Measurements from ENCODE around the gene NPR2.

Gene NPR2

GRCh38 chr9:35791297-35791921 lies at the start of gene NPR2:
TSS of gene NPR2 (plus strand) at chr9:35791591. CDS start at chr9:35792409, 818 bp downstream.
- DNase-seq (ENCODE audit: low read depth in 2 of 2), result no peak

- no peak for DNase-seq (ENCODE audit: low read depth in 2 of 2)
Measured at GRCh38 chr9:35741740-35742139, 49.7 kb upstream of the NPR2 start.

DNA sequence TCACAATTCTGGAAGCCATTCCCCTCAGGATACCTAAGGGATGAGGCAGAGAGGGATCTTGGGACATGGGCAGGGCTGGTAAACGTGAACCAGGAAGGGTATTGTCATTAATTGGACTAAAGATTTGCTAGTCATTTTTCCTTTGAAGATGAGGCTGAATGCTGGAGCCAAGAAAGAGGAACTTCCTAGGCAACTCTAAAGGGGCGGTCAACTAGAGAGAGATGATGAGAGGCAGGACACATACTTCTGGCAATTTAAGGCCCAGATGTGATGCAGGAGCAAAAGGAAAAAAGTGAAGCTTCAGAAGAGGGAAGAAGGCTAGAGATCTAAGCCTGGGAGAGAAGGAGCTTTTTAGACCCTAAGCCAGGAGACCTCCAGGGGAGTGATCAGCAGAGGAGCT lies 47.9 kb upstream of the NPR2 start:
- DNase-seq (ENCODE audit: low read depth in 2 of 2), result no peak

DNA sequence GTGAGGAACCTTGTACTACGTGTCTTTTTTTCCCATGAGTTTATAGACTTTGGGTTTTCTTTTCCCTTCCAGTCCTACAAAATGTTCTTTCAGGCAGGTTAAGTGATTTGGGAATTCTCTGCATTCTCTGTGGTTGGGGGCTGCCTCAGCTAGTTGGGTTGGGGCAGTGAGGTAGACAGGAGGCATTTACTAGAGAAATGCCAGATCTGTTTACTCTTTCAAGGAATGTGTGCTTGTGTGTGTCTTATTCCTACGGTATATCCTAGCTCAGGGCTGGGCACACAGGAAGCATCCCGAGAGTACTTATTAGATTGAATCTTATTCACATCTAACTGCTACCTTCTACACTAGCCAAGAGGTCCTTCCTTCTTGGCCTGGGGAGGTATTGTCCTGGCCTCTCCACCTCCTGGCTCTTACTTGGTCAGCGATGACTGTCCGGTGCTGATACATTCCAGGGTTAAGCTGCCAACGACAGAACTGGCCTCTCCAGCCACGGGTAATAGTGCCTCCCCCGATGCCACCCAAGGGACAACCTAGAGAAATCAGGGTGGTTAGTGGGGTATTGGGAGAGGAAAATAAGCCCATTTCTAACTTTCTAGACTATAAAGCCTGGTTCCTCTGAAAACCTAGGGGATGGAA lies 47.4 kb upstream of the NPR2 start:
- no peak for DNase-seq (ENCODE audit: low read depth in 2 of 2)

DNA sequence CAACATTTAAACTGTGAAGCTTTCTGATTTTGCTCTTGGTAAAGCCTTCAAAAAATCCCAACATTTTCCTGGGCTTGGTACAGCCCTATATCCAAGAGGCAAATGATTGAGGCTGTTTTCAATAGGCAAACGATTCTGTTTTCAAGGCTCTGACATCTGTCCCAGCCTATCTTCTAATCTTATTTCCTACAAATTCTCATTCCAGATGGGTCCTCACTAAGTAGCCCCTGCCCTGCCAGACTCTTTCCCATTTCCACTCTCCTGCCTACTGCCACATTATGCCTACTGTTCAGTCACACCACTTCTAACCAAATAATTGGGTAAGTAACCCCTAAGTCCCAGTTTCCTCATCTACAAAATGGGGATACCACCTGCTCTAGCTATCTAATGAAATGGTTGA lies 45.8 kb upstream of the NPR2 start:
- no peak for DNase-seq (ENCODE audit: low read depth in 2 of 2)

GRCh38 chr9:35746583-35746982 lies 44.8 kb upstream of the NPR2 start:
- no peak for DNase-seq (ENCODE audit: low read depth in 2 of 2)

DNA sequence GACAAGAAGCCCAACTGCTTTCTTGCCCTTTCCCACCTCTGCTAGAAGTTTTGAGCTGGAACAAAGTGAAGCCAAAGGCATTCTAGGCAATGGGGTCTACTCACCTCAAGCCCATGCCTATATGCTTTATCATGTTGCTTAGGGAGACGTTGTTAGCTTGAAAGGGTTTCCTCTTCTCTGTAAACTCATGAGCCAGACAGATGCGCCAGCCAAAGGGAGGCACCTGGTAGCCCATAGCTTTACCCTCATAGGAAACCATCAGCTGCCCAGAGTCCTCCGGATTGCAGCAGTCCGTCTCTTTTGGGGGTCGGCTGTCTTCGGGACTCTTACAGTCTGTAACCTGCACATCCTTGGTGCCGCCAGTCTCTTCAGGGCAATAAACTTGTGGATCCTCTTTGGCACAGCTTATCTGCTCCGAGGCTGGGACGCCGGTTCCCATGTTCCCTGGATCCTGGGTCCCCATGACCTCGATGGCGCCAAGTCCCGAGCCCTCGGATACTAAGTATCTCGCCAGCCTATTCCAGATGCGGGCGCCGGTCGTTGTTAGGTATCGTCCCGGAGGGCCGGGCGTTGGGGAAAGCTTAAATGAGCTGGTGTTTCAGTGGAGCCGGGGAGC lies 43.0 kb upstream of the NPR2 start:
- no peak for DNase-seq (ENCODE audit: low read depth in 2 of 2)

DNA sequence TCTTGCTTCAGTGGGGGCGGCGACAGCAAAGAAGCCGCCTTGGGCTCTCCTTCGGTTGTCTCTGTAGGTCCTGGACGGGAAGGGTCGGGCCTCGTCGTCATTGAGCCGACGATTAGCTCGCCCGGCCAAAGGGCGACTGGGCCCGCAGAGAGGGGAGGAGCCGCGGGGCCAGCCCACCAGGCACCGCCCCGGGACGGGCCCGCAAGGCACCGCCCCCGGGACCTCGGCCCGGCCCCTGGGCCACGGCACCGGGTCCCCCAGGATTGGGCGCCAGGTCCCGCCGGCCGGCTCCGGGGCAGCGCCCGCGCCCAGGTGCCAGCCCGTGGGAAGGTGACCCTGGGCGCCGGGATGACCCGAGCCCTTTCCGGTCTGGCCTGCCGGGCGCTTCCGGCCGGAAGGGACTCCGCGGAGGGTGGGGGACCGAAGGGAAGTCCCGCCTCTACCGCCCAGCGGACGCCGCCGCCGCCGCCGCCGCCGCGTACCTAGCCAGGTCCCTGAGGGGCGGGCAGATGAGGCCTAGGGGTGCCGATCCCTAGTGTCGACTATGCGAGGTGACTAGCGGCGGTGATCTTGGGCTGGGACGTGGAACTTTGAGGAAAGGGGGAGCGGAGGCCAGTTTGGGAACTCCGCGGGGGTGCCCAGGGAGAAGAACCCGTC lies 42.4 kb upstream of the NPR2 start, which contains the start of the genes GBA2 and RGP1:
Gene GBA2 (minus strand): TSS at position 371 of the 657 bp plus-strand sequence. CDS start 524 bp downstream, outside the sequence.
Gene RGP1 (plus strand): TSS at position 430 of the 657 bp plus-strand sequence. CDS start 469 bp downstream, outside the sequence.
- DNase-seq (ENCODE audit: low read depth in 2 of 2), result peak in 1 of 2 donors; percentile 66

- no peak for DNase-seq (ENCODE audit: low read depth in 2 of 2)
Measured at GRCh38 chr9:35749515-35750255, 41.7 kb upstream of the NPR2 start.

GRCh38 chr9:35750256-35750531 lies 41.2 kb upstream of the NPR2 start:
- DNase-seq (ENCODE audit: low read depth in 2 of 2), result no peak

DNA sequence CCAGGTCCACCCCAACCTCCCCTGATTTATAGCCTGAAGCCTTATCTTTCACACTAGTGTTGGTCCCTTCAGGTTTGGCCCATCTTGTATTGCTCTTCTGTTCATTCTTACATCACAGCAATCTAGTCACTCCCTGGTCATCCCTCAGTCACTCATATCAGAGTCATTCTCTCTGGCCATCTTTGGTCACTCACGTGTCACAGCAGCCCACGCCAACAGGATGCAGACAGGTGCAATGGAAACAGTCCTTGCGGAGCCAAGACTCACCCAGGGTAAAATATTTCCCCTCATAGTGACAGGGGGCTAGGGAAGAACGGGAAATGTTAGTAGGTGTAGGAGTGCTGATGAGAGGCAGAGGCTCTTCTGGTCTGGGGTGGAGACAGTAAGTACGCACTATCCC lies 37.9 kb upstream of the NPR2 start:
- DNase-seq (ENCODE audit: low read depth in 2 of 2), result no peak

DNA sequence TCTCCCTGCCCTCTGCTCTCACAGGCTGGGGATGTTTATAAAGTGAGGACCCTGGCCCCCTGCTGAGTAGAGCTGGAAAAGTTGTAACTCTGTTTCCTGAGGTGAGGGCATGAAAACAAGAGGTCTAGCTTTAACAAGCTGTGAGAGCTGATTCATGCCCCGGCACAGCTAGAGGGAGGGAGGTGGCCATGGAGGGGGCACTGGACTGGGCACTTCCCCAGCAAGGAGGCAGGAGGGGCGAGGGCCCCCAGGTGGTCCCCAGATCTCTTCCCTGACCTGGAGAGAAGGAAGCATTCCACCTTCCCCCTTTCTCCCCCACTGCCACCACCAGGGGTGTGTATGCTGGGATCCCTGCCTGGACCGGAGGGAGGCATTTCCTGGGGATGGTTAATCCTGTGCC lies 37.1 kb upstream of the NPR2 start, which contains the start of gene MSMP:
Gene MSMP (minus strand): TSS at position 13 of the 400 bp plus-strand sequence. CDS start 147 bp downstream, outside the sequence.
- no peak for DNase-seq (ENCODE audit: low read depth in 2 of 2)

DNA sequence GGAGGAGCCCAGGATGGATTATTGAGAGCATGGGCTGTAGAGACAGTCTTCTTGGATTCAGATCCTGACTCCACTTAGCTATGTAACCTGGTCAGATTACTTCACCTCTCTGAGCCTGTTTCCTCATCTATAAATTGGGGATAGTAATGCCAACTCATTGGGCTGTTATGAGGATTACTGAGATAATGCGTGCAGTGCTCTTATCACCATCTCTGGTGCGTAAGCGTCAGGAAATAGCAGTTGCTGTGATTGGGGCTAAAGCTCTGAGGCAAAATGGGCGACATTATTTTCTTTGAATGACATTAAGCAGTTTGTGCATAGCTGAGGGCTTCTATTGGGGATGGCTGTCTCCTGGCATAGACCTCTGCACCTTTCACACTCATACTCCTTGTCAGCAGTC lies 36.3 kb upstream of the NPR2 start:
- no peak for DNase-seq (ENCODE audit: low read depth in 2 of 2)

DNA sequence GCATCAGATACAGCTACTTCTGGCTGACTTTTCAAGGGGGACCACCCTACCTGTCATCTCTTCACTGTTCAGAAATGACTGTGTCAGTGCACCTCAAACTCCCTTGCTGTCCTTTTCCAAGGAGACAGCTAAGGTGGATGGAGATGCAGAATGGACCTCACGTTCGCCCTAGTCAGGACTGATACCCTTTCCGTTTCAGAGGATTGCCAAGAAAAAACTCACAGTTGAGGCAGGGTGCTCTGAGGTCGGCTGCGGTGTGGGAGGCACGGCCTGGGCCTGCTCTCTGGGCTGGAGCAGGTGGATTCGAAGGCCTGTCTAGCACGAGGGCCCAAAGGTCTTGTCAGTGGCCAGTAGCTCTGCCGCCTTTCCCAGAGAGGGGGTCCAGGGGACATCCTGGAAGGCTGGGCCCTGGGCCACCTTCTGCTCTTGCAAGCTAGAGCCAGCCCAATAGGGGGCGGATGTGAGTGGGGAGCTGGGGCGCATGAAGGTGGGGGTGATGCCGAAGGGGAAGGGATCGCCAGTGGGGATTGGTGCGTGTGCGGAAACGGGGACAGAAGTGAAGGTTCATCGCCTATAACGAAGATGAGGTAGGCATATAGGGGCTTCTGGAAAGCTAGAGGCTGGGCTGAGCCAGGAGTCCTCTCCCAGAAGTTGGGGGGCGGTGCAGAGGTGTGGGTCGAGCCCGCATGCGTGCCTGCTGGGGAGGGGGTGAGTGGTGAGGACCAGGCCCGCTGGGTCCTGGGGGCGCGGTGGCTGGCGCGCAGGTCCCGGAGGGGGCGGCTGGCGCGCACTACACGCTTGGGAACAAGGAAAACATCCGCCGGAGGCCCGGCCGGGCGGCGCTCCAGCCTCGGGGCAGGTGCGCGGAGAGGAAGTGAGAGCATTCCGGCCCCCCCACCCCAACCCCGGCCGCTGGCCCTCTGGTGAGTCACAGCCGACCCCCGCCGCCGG lies 34.8 kb upstream of the NPR2 start:
- peak; percentile 72 for DNase-seq (ENCODE audit: low read depth in 2 of 2)

DNA sequence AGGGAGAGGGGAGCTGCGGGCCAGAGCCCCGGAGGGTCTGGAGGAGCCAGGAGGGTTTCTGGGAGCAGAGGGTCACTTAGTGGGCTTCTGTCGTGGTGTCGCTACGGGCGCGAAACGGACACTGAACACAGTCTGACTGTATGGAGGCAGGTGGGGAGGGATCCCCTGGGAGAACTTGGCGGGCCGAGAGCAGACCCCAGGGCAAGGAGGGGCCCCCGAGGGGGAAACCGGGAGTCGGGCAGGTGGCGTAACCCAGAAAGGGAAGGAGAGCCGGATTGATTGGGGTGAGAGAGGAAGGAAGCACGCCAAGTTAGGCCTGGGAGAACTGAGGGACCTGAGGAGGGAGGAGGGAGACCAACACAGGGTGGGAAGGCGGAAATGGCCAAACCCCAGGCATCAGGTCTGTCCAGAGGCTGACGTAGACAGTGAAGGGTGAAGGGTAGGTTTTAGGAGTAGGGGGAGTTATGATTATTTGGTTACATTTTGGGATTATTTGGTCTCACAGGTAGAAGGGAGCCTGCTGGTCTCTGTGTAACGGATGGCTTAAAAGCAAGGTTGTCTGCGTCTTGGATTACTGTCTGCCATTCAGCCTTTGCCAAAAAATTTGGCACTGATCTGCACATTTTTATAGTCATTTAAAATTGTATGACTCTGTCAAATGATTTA lies 34.0 kb upstream of the NPR2 start:
- no peak for DNase-seq (ENCODE audit: low read depth in 2 of 2)

DNA sequence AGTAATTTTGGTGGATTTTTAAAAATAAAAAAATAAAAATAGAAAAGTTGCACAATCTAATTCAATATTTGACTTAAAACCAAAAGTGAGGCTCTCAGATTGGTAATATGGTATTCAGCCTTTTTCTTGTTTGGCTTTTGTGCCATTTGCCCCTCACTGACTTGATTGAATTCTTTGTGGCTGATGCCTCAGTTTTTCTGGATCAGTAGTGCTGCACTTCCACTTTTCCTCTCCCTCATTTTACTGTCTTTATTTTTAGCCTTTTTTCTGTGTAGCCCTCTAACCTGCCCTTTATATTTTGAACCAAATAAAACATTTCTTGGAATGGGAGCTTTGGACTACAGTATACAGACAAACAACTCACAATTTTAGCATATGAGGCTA lies 33.5 kb upstream of the NPR2 start:
- no peak for DNase-seq (ENCODE audit: low read depth in 2 of 2)

- DNase-seq (ENCODE audit: low read depth in 2 of 2), result no peak
Measured at GRCh38 chr9:35758475-35759050, 32.8 kb upstream of the NPR2 start.

GRCh38 chr9:35759795-35760194 lies 31.6 kb upstream of the NPR2 start:
- no peak for DNase-seq (ENCODE audit: low read depth in 2 of 2)

DNA sequence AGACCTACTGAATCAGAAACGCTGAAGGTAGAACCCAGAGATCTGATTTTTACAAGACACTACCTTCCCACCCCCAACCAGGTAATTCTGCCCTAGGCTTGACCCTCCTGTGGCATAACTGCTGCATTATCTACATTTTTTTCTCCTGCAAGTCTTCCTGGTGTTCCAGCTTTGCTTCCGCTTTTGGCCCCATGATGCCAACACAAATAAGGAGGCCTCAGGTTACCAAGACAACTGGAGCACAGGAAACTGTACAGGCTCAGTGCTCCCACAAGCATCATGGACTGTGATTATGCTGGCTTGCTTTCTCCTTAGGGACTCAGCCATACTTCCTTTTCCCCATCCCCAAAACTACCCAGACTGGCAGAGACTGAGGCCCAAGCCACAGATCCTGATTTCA lies 30.7 kb upstream of the NPR2 start:
- DNase-seq (ENCODE audit: low read depth in 2 of 2), result no peak

DNA sequence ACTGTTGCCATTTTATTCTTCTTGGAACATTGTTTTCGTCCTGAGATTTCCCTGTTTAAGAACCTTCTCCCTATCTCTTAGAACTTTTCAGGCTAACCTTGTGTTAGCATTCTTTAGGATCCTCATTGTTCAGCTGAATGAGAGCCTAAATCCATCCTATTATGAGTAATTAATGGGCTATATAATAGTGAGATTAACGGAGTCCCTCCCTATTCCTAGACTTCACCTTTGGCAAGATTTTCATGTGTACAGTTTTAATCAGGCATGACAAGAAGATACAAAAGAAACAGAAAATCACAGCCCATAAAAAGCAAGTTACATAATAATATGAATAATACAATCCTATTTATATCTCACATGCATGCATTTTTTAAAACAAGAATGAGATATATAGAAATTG lies 28.2 kb upstream of the NPR2 start:
- no peak for DNase-seq (ENCODE audit: low read depth in 2 of 2)
